Fibroblast of mammary gland (primary cell): ENCODE measurements around the gene AP3M1.

Experiments
- DNase-seq: peaks from one replicate; pipeline ENCODE4 v3.0.0-alpha.2; 2010; ENCODE audit warnings: low read depth
- H3K4me3 ChIP-seq: 2 replicates; pipeline ENCODE4 v1.5.1; 2011; ENCODE audit warnings: low read depth, mild to moderate bottlenecking, low read length, moderate library complexity; ENCODE audit not compliant: control insufficient read depth
- TF ChIP-seq, protein P1 (sequence below): conservative IDR thresholded peaks from 2 replicates; pipeline ENCODE4 v1.5.1; 2011; ENCODE audit warnings: low read depth, low read length, inconsistent platforms; ENCODE audit not compliant: control insufficient read depth, insufficient read depth

AP3M1 gene

DNA sequence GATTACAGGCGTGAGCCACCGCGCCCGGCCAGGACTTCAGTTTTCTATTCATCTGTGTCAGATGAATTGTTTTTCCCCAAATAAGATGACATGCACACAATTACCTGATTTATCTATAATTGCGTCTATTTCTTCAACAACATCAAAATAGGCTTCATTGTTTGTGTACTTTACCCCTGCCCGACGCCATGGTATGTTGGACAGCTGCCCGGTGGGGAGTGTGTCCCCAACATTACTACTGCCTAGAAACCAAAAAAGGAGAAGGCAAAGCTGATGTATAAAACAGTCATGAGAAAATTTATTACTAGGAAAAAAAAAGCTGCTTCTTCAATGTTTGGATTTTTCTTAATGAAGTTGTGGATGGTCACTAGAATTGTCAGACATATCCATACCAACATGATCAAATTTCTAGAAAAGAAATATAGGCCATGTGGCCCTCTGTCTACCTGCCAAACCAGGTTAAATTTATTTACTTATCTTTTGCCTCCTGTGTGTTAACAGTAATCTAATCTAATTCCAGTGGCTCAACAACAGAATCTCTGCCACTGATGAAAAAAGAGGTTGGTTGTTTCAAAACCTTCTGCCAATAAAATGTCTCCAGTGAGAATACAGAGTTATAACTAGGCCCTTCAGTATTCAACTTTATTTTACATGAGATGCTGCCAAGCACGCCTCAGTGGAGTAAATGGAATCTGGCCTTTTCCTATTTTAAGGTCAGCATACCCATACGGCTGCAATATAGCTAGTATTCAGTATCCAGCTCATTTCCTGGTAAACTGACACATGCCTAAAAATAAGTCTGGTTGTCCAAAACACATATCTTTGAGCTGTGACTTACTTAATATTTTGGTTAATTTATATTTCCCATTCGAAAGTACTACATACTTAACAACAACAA lies 16.5 kb downstream of the AP3M1 start:
- no peak overlapping the region for H3K4me3 ChIP-seq
- TF ChIP-seq, protein P1, sequence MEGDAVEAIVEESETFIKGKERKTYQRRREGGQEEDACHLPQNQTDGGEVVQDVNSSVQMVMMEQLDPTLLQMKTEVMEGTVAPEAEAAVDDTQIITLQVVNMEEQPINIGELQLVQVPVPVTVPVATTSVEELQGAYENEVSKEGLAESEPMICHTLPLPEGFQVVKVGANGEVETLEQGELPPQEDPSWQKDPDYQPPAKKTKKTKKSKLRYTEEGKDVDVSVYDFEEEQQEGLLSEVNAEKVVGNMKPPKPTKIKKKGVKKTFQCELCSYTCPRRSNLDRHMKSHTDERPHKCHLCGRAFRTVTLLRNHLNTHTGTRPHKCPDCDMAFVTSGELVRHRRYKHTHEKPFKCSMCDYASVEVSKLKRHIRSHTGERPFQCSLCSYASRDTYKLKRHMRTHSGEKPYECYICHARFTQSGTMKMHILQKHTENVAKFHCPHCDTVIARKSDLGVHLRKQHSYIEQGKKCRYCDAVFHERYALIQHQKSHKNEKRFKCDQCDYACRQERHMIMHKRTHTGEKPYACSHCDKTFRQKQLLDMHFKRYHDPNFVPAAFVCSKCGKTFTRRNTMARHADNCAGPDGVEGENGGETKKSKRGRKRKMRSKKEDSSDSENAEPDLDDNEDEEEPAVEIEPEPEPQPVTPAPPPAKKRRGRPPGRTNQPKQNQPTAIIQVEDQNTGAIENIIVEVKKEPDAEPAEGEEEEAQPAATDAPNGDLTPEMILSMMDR = no peak
- no peak for DNase-seq

GRCh38 chr10:74123081-74123480 lies 27.5 kb downstream of the AP3M1 start:
- TF ChIP-seq, protein P1 = no peak
- no peak for DNase-seq
- H3K4me3 ChIP-seq = no peak overlapping the region

DNA sequence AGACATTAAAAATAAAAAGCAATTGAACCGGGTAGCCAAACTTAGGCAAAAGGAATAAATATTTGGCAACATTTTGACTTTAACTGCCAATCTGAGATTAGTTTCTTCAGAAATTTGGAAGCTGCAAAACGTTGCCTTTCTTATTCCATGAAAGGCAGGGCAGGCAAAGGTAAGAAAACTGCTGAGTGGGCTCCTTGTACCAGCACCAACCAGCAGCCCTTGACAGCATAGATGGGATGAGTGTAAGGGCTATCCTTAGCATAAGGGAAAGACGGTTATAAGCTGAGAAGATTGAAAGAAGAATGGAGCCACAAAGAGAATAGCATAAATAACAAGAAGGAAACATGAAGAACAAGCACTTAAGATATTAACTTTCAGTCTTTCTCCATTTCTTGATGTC lies 28.6 kb downstream of the AP3M1 start:
- TF ChIP-seq, protein P1 = no peak
- DNase-seq = no peak
- H3K4me3 ChIP-seq = no peak overlapping the region

GRCh38 chr10:74121368-74121767 lies 29.3 kb downstream of the AP3M1 start:
- TF ChIP-seq, protein P1 = no peak
- no peak for DNase-seq
- no peak overlapping the region for H3K4me3 ChIP-seq

- TF ChIP-seq, protein P1 = no peak
- H3K4me3 ChIP-seq = no peak overlapping the region
- no peak for DNase-seq
These were observed 29.7 kb downstream of the AP3M1 start for GRCh38 chr10:74120911-74121310.

GRCh38 chr10:74118804-74119203 lies 31.8 kb downstream of the AP3M1 start:
- DNase-seq = peak; percentile 19
- H3K4me3 ChIP-seq = no peak overlapping the region
- TF ChIP-seq, protein P1 = no peak

GRCh38 chr10:74117738-74118137 lies 32.9 kb downstream of the AP3M1 start:
- TF ChIP-seq, protein P1 = no peak
- no peak overlapping the region for H3K4me3 ChIP-seq
- DNase-seq = no peak
